Right atrium auricular region (tissue), 2 donors: ENCODE results near the gene TANGO2. TPM values are rescaled to one million over a fixed set of nuclear protein-coding genes. Genes with fewer than 3 reads are reported as not detected.

ENCODE experiments used
- DNase-seq: peaks from one replicate; pipeline ENCODE4 v3.0.0-alpha.2; 2019; ENCODE audit warnings: low spot score
- H3K27ac ChIP-seq, 2 donors: fragments of 200-600 bp; sonication (generic); 1 replicate in 1 of 2; 2 replicates in 1 of 2; pipeline ENCODE4 v1.5.1; 2016 to 2019
- H3K27me3 ChIP-seq, 2 donors: fragments of 200-600 bp; sonication (generic); one replicate each; pipeline versions ENCODE4 v1.5.1 to v1.6.0; 2017 to 2019
- H3K36me3 ChIP-seq: fragments of 200-600 bp; sonication (generic); one replicate; pipeline ENCODE4 v1.5.1; 2016
- H3K4me1 ChIP-seq, 2 donors: fragments of 200-600 bp; sonication (generic); one replicate each; pipeline versions ENCODE4 v1.5.1 to v1.6.0; 2017 to 2019
- H3K4me3 ChIP-seq, 2 donors: fragments of 200-600 bp; sonication (generic); 1 replicate in 1 of 2; 2 replicates in 1 of 2; pipeline ENCODE4 v1.5.1; 2017 to 2019; ENCODE audit warnings: mild to moderate bottlenecking in 1 of 2, moderate library complexity in 1 of 2
- H3K9me3 ChIP-seq, 2 donors: fragments of 200-600 bp; sonication (generic); one replicate each; pipeline ENCODE4 v1.5.1; 2019
- CTCF ChIP-seq, 2 donors: fragments of 200-600 bp; sonication (generic); IDR thresholded peaks; one replicate each; pipeline ENCODE4 v1.5.1; 2019; ENCODE audit warnings: antibody characterized with exemption in 2 of 2
- total RNA-seq, 2 donors: library from RNA; depleted of rRNA; stranded (reverse); fragments of >200 nt; gene quantifications; one replicate each; pipeline ENCODE4 v1.1.0, GENCODE V29; 2016

Gene TANGO2
- total RNA-seq, 2 donors from 2014 or later = 95.2 to 101 TPM

GRCh38 chr22:20004464-20004863 is 16.4 kb upstream of the TANGO2 start:
- H3K36me3 ChIP-seq = no peaks in the 10 kb centered on the region
- no peak overlapping the region for H3K27ac ChIP-seq
- no peak for DNase-seq
- no peak for TF ChIP-seq CTCF (IDR thresholded peaks at IDR 0.05)
- no peaks in the 10 kb centered on the region for H3K27me3 ChIP-seq
- no peak overlapping the region for H3K4me3 ChIP-seq
- peaks cover 0 to 17% of the 10 kb centered on the region in 2 donors for H3K9me3 ChIP-seq
- peaks cover 0 to 20% of the 10 kb centered on the region in 2 donors for H3K4me1 ChIP-seq

GRCh38 chr22:20008221-20008995 is 12.5 kb upstream of the TANGO2 start:
- no peaks in the 10 kb centered on the region for H3K27me3 ChIP-seq
- H3K4me1 ChIP-seq = peaks cover 0 to 6% of the 10 kb centered on the region in 2 donors
- peaks cover 0 to 12% of the 10 kb centered on the region in 2 donors for H3K9me3 ChIP-seq
- no peak overlapping the region for H3K4me3 ChIP-seq
- no peak overlapping the region for H3K27ac ChIP-seq
- no peak for TF ChIP-seq CTCF (IDR thresholded peaks at IDR 0.05)
- no peak for DNase-seq
- no peaks in the 10 kb centered on the region for H3K36me3 ChIP-seq

GRCh38 chr22:20009018-20009491 is 11.9 kb upstream of the TANGO2 start:
- Histone ChIP-seq H3K27ac (no peak overlapping the region), H3K9me3 (peaks cover 0 to 5% of the 10 kb centered on the region in 2 donors), H3K27me3 (no peaks in the 10 kb centered on the region), H3K4me3 (no peak overlapping the region), H3K36me3 (no peaks in the 10 kb centered on the region), H3K4me1 (peaks cover 0 to 8% of the 10 kb centered on the region in 2 donors)
- DNase-seq = no peak
- no peak for TF ChIP-seq CTCF (IDR thresholded peaks at IDR 0.05)

- peaks cover 0 to 12% of the 10 kb centered on the region in 2 donors for H3K4me1 ChIP-seq
- no peaks in the 10 kb centered on the region for H3K36me3 ChIP-seq
- no peak for DNase-seq
- no peak for TF ChIP-seq CTCF (IDR thresholded peaks at IDR 0.05)
- H3K4me3 ChIP-seq = no peak overlapping the region
- no peak overlapping the region for H3K27ac ChIP-seq
- H3K9me3 ChIP-seq = no peaks in the 10 kb centered on the region
- H3K27me3 ChIP-seq = no peaks in the 10 kb centered on the region
Measured at GRCh38 chr22:20009582-20010306, 11.2 kb upstream of the TANGO2 start.

GRCh38 chr22:20010307-20011122 is 10.4 kb upstream of the TANGO2 start:
- H3K36me3 ChIP-seq = no peaks in the 10 kb centered on the region
- no peak for DNase-seq
- no peak for TF ChIP-seq CTCF (IDR thresholded peaks at IDR 0.05)
- no peak overlapping the region for H3K27ac ChIP-seq
- H3K27me3 ChIP-seq = no peaks in the 10 kb centered on the region
- H3K4me3 ChIP-seq = no peak overlapping the region
- H3K4me1 ChIP-seq = peaks cover 0 to 16% of the 10 kb centered on the region in 2 donors
- H3K9me3 ChIP-seq = no peaks in the 10 kb centered on the region
